GM12872 (cell line): ENCODE data around the gene CYP1A2.

Experiments
- CTCF ChIP-seq: IDR thresholded peaks from 3 replicates; pipeline ENCODE4 v1.5.1; 2011; ENCODE audit warnings: low read depth, mild to moderate bottlenecking, low read length, moderate library complexity; ENCODE audit not compliant: insufficient read depth

The CYP1A2 gene

GRCh38 chr15:74752011-74752410 is 3.4 kb downstream of the CYP1A2 start:
- TF ChIP-seq CTCF = no peak

- no peak for TF ChIP-seq CTCF
These were observed 3.9 kb downstream of the CYP1A2 start for GRCh38 chr15:74752531-74752930.

DNA sequence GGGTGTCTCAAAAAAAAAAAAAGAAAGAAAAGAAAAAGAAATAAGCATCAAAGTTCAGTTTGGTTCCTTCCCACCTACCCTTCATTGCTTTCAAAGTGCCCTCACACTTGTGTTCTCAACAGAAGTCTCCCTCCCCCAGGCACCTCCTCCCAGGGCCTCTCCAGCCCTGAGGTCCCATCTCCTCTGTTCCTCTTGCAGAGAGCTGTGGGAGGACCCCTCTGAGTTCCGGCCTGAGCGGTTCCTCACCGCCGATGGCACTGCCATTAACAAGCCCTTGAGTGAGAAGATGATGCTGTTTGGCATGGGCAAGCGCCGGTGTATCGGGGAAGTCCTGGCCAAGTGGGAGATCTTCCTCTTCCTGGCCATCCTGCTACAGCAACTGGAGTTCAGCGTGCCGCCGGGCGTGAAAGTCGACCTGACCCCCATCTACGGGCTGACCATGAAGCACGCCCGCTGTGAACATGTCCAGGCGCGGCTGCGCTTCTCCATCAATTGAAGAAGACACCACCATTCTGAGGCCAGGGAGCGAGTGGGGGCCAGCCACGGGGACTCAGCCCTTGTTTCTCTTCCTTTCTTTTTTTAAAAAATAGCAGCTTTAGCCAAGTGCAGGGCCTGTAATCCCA is 6.1 kb downstream of the CYP1A2 start:
- no peak for TF ChIP-seq CTCF

GRCh38 chr15:74758736-74759135 is 10.1 kb downstream of the CYP1A2 start:
- no peak for TF ChIP-seq CTCF

- TF ChIP-seq CTCF = no peak
These were observed 14.1 kb downstream of the CYP1A2 start for GRCh38 chr15:74762791-74763150.

GRCh38 chr15:74763416-74763815 is 14.8 kb downstream of the CYP1A2 start:
- no peak for TF ChIP-seq CTCF

- no peak for TF ChIP-seq CTCF
These were observed 18.8 kb downstream of the CYP1A2 start for GRCh38 chr15:74767167-74768098.
